ENCODE data around the gene TNFAIP6.

TNFAIP6 gene

DNA sequence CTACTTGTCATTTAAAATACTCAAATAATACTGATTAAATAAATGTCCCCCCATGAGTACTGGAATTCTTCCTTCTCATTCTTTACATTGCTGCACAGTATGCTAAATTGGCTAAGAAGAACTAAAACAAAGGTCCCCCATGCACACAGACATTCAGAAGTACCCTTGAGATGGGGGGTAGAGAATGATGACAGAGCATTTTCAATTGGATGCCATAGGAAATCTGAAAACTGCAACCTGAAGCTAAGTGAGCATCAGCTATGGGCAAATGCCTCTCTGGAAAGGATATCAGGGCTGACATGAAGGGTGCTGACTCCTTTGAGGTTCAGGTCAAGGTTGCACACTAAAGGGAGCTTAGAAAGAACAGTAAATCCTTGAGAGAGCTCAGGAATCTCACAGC is 10.1 kb upstream of the TNFAIP6 start:
- H3K27me3 Mint-ChIP-seq (ENCODE audit: low read depth), result no peaks in the 10 kb centered on the region

DNA sequence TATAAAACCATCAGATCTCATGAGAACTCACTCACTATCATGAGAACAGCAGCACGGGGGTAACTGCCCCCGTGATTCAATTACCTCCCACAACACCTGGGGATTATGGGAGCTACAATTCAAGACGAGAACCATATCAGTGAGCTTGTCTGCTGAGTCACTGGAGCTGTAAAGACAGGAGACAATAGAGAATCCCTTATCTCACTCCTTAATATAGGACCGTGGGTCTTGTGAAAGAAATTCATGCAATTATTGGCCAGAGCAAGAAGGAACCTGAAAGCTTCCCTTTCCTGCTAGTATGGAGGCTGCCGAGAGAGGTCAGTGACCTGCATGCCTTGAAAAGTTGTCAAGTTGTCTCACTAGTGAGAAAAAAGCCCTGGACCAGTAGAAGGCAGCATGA is 9.5 kb upstream of the TNFAIP6 start:
- Mint-ChIP-seq H3K27ac (no peak overlapping the region), H3K4me3 (no peak overlapping the region), H3K9me3 (no peaks in the 10 kb centered on the region), H3K27me3 (ENCODE audit: low read depth) (no peaks in the 10 kb centered on the region), H3K36me3 (ENCODE audit: low read depth) (no peaks in the 10 kb centered on the region), H3K4me1 (ENCODE audit: low read depth) (no peaks in the 10 kb centered on the region)

More for the DNA sequence above, 10.1 kb upstream of the TNFAIP6 start:
- no peak overlapping the region for H3K4me3 Mint-ChIP-seq
- H3K36me3 Mint-ChIP-seq (ENCODE audit: low read depth), result no peaks in the 10 kb centered on the region
- no peak overlapping the region for H3K27ac Mint-ChIP-seq
- no peaks in the 10 kb centered on the region for H3K4me1 Mint-ChIP-seq (ENCODE audit: low read depth)
- no peaks in the 10 kb centered on the region for H3K9me3 Mint-ChIP-seq

DNA sequence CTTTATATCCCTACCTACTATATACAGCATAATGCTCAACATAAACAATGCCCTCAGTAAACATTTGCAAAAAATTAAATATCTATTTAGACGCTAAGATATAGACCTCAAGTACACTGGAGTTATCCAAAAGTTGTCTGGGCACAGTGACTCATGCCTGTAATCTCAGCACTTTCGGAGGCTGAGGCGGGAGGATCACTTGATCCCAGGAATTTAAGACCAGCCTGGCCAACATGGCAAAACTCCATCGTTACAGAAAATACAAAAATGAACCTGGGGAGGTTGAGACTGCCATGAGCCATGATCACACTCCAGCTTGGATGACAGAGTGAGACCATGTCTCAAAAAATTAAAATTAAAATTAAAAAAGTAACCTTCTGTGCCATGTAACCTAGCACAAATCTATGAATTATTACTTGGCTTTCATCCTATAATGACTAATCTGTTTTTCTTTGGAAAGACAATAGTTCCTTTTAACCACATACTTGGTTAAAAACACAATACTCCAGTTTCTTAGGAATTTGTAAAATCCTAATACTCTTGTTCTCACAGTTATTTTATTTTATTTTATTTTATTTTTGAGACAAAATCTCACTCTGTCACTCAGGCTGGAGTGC is 6.7 kb upstream of the TNFAIP6 start:
- Mint-ChIP-seq H3K4me1 (ENCODE audit: low read depth) (no peaks in the 10 kb centered on the region), H3K9me3 (no peaks in the 10 kb centered on the region), H3K4me3 (no peak overlapping the region), H3K27ac (no peak overlapping the region), H3K27me3 (ENCODE audit: low read depth) (peaks cover 5% of the 10 kb centered on the region), H3K36me3 (ENCODE audit: low read depth) (no peaks in the 10 kb centered on the region)

DNA sequence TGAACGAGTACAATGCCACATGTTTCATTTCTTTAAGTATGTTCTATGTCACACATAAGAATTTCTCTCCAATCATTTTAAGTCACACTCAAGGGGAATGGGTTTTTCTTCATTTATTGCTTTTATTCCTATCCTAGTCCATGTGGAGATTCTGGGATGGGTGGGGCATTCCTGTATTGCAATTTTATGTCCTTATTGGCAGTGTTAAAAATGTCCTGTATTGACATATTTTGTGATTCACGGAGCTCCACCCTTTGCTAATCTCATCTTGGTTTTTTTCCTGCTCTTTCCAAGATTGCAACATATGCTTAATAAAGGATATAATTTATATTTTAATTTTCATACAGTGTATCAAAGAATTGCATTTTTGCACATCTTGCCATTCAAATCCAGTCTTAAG is 3.4 kb upstream of the TNFAIP6 start:
- no peak overlapping the region for H3K27ac Mint-ChIP-seq
- H3K9me3 Mint-ChIP-seq, result no peaks in the 10 kb centered on the region
- H3K36me3 Mint-ChIP-seq (ENCODE audit: low read depth), result no peaks in the 10 kb centered on the region
- no peak overlapping the region for H3K4me3 Mint-ChIP-seq
- H3K27me3 Mint-ChIP-seq (ENCODE audit: low read depth), result peaks cover 17% of the 10 kb centered on the region
- H3K4me1 Mint-ChIP-seq (ENCODE audit: low read depth), result no peaks in the 10 kb centered on the region

DNA sequence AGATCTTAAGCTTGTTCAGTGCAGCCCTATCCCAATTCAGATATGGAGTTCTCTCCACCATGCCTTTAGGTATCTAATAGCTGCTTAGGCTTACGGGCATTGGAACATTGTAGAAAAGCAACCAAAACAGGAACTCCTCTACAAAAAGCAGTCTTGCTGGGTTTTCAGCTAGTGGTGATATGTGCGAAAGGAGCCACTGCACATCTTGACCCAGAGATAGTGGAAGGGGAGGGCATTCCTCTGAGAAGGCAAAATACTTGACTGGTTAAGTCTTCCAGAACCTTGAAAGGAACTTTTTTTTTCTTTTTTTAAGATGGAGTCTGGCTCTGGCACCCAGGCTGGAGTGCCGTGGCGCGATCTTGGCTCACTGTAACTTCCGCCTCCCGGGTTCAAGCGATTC is 2.6 kb upstream of the TNFAIP6 start:
- H3K27ac Mint-ChIP-seq, result no peak overlapping the region
- no peaks in the 10 kb centered on the region for H3K9me3 Mint-ChIP-seq
- no peak overlapping the region for H3K4me3 Mint-ChIP-seq
- H3K36me3 Mint-ChIP-seq (ENCODE audit: low read depth), result no peaks in the 10 kb centered on the region
- H3K27me3 Mint-ChIP-seq (ENCODE audit: low read depth), result peaks cover 17% of the 10 kb centered on the region
- no peaks in the 10 kb centered on the region for H3K4me1 Mint-ChIP-seq (ENCODE audit: low read depth)

DNA sequence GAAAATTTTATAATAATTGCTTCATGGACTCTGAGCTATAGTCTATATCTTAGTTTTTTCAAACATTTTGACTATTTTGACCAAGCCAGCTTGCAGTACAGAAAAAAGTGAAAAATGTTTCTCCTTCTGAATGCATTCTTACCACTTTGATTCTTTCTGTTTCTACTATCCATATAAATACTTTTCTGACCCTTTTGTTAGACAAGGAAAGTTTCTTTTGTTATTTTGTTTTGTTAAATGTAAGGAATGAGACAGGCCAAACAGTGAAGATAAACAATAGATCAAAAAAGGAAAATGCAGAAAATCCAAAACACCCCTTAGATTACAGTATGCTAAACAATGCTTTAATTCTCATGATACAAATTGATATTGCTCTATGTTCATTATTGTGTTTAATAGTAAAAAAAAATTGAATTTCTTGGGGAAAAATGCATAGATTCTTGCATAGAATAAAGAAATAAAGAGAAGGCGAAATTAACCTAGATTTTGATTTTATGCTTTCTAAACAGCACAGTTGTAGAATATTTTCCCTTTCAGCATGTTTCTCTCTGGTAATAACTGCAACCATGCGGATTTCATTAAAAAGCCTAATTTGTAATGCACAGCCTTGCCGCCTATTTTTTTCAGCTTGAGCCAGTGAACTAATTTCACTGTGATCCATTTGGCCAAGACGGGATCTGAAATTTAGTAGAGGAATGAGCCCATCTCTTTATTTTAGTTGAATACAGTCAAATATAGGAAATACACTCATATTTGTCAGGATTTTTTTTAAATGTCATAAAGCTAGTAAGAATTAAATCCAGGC is 976 bp downstream of the TNFAIP6 start:
- Mint-ChIP-seq H3K9me3 (no peaks in the 10 kb centered on the region), H3K4me3 (no peak overlapping the region), H3K27me3 (ENCODE audit: low read depth) (peaks cover 17% of the 10 kb centered on the region), H3K27ac (no peak overlapping the region), H3K36me3 (ENCODE audit: low read depth) (no peaks in the 10 kb centered on the region), H3K4me1 (ENCODE audit: low read depth) (no peaks in the 10 kb centered on the region)

DNA sequence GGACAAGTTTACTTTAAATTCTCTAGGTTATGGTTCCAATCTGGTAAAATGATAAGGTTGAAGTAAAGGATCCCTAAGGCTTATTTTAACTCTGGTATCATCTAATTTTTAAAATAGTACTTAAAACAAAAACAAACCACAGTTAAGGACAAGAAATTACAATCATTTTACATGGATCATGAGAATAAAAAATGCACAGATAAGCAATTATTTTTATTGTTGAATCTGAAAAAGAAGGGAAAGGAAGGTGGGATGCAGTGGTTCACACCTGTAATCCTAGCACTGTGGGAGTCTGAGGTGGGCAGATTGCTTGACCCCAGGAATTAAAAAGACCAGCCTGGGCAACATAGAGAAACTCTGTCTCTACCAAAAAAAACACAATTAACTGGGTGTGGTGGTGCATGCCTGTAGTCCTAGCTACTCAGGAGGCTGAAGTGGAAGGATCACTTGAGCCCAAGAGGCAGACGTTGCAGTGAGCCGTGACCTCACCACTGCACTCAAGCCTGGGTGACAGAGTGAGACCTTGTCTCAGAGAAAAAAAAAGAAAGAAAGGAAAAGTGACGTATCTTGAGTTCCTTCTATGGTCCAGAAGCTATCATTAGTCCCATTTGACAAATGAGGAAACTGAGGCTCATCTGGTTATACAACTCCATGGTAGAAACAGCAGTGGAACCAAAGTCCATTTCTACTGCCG is 2.5 kb downstream of the TNFAIP6 start:
- Mint-ChIP-seq H3K27ac (no peak overlapping the region), H3K27me3 (ENCODE audit: low read depth) (peaks cover 17% of the 10 kb centered on the region), H3K36me3 (ENCODE audit: low read depth) (no peaks in the 10 kb centered on the region), H3K4me3 (no peak overlapping the region), H3K9me3 (no peaks in the 10 kb centered on the region), H3K4me1 (ENCODE audit: low read depth) (peaks cover 2% of the 10 kb centered on the region)

DNA sequence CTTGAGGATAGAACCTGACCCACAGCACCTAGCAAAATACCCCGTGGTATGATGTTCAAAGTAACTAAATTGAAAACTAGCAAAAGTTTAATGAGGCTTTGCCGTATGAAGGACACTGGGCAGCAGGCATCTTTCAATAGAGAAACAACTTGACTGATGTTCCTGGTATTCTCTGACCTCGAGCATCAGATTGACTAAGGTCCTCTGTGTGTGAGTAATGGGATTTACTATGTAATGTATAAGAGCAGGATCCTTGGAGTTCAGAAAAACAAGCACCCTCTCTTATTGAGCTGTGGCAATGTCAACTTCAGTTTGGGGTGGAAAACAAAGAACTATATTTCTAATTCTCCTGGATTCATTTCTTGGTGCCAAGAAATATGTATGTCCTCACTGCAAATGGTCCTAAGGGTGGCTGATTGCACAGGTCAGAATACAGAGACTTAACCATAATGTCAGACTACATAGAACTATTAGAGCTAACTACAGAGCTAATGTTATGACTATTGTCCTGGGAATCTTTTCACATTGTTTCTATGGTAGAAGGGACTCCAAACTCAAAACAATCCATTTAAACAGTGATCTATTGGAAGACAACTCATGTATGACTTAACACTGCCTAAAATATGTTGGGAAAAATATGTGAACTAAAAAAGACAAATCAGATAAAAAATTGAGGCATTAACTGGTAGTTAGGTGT is 4.4 kb downstream of the TNFAIP6 start:
- Mint-ChIP-seq H3K27ac (no peak overlapping the region), H3K4me3 (no peak overlapping the region), H3K9me3 (no peaks in the 10 kb centered on the region), H3K4me1 (ENCODE audit: low read depth) (peaks cover 2% of the 10 kb centered on the region), H3K36me3 (ENCODE audit: low read depth) (no peaks in the 10 kb centered on the region), H3K27me3 (ENCODE audit: low read depth) (peaks cover 15% of the 10 kb centered on the region)

DNA sequence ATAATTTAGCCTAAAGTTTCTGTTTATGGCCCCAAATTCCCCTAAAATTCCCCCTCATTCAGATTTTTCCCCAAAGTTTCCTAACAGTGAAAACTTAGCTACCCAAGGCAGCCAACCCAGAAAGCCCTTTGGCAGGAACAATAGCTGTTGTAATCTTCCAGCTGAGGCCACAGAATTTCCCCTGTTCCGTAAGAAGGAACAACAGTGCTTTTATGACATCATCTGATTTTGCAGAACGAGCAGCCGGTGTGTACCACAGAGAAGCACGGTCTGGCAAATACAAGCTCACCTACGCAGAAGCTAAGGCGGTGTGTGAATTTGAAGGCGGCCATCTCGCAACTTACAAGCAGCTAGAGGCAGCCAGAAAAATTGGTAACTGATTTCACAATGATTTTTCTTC is 6.3 kb downstream of the TNFAIP6 start:
- Mint-ChIP-seq H3K4me1 (ENCODE audit: low read depth) (peaks cover 2% of the 10 kb centered on the region), H3K27me3 (ENCODE audit: low read depth) (peaks cover 3% of the 10 kb centered on the region), H3K9me3 (no peaks in the 10 kb centered on the region), H3K4me3 (no peak overlapping the region), H3K27ac (no peak overlapping the region), H3K36me3 (ENCODE audit: low read depth) (no peaks in the 10 kb centered on the region)

DNA sequence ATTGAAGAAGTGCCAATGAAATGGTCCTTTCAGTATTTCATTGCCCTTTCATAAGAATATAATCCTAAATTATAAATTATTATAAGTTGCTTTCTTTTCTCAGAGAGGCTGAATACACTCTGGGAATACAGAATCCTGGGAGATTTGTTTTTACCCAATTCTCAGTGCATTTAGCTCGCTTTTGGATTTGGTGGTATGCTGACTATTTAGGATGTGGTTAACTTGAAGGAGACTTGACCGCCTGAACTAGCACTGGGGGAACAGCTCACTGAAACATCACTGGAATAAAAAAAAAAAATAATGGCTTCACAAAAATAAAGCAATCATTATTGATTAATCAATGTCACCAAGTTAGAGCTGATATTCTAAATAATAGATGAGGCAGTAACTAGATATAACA is 10.2 kb downstream of the TNFAIP6 start:
- Mint-ChIP-seq H3K4me3 (no peak overlapping the region), H3K4me1 (ENCODE audit: low read depth) (peaks cover 2% of the 10 kb centered on the region), H3K27ac (no peak overlapping the region), H3K9me3 (no peaks in the 10 kb centered on the region), H3K27me3 (ENCODE audit: low read depth) (peaks cover 12% of the 10 kb centered on the region), H3K36me3 (ENCODE audit: low read depth) (no peaks in the 10 kb centered on the region)

DNA sequence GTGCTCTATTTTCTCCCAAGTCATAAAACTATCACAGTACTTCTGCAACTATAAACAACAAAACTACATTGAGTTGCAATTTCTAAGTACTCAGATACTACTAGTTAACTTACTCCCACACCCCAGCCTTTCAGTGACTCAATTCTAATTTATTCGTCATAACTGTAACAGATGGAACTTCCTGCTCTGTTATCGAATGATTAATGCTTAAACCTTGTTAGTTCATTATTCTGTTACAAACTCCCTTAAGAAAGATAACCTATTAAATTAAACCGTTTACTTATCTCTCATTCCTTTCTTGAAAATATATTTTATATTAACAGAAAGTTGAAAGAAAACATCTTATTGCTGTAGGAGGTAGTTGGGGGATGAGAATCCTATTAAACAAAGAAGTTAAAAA is 17.0 kb downstream of the TNFAIP6 start:
- peaks cover 9% of the 10 kb centered on the region for H3K27me3 Mint-ChIP-seq (ENCODE audit: low read depth)
- H3K9me3 Mint-ChIP-seq, result no peaks in the 10 kb centered on the region
- H3K4me1 Mint-ChIP-seq (ENCODE audit: low read depth), result peaks cover 3% of the 10 kb centered on the region
- peak overlapping the region; percentile 13 for H3K27ac Mint-ChIP-seq
- H3K4me3 Mint-ChIP-seq, result no peak overlapping the region
- no peaks in the 10 kb centered on the region for H3K36me3 Mint-ChIP-seq (ENCODE audit: low read depth)

DNA sequence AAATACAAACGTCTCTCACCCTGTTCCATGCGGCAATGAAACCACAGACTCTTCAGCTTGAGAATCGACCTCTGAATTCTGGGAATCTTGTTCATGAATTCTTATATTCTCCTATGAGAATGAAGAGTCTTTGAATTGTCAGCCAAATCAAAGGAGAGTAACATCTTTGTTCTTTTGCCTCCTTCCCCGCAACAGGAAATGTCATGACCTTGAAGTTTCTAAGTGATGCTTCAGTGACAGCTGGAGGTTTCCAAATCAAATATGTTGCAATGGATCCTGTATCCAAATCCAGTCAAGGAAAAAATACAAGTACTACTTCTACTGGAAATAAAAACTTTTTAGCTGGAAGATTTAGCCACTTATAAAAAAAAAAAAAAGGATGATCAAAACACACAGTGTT is 21.8 kb downstream of the TNFAIP6 start:
- Mint-ChIP-seq H3K36me3 (ENCODE audit: low read depth) (no peaks in the 10 kb centered on the region), H3K27ac (no peak overlapping the region), H3K27me3 (ENCODE audit: low read depth) (no peaks in the 10 kb centered on the region), H3K4me3 (no peak overlapping the region), H3K9me3 (no peaks in the 10 kb centered on the region), H3K4me1 (ENCODE audit: low read depth) (peaks cover 3% of the 10 kb centered on the region)

DNA sequence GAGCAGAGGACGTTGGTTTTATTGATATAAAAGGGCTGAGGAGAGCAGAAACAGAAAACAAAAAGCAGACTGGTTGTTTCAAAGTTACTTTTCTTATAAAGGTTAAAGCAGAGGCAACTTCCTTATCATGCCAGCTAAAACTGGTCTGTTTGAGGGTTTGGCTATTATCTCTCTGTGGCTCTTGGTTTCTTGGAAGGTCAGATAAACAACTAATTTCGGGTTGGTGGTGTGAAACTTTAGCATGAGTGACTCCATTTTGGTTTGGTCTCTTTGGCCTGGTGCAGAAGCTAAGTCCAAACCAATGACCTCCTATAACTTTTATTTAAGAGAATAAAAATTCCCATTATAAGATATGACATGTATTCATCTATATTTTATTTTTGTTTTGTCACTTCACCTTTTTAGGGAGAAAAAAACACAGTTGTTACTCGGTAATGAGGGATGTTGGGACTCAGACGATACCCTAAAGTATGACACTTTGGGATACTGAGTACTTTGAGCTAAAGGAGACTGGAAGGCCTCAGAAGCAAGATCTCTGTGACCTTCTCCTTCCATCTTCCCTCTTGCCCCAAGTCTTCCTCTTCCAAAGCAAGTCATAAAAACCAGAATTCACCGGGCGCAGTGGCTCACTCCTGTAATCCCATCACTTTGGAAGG is 23.3 kb downstream of the TNFAIP6 start:
- Mint-ChIP-seq H3K4me1 (ENCODE audit: low read depth) (no peaks in the 10 kb centered on the region), H3K4me3 (no peak overlapping the region), H3K9me3 (no peaks in the 10 kb centered on the region), H3K27me3 (ENCODE audit: low read depth) (no peaks in the 10 kb centered on the region), H3K27ac (no peak overlapping the region), H3K36me3 (ENCODE audit: low read depth) (no peaks in the 10 kb centered on the region)

DNA sequence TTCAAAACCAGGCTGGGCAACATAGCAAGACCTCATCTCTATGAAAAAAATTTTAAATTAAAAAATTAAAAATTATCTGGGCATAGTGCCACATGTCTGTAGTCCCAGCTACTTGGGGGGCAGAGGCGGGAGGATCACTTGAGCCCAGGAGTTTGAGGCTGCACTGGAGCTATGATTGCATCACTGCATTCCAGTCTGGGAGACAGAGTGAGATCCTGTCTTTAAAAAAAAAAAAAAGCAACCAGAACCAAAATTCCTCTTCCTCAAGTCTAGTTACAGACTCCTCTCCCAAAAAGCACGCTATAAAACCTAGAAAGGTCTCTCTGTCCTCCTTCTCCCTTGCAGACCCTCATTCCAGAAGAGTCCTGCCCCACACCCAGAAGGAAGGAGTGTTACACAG is 23.9 kb downstream of the TNFAIP6 start:
- H3K4me1 Mint-ChIP-seq (ENCODE audit: low read depth), result no peaks in the 10 kb centered on the region
- H3K36me3 Mint-ChIP-seq (ENCODE audit: low read depth), result no peaks in the 10 kb centered on the region
- H3K27me3 Mint-ChIP-seq (ENCODE audit: low read depth), result no peaks in the 10 kb centered on the region
- H3K27ac Mint-ChIP-seq, result no peak overlapping the region
- no peak overlapping the region for H3K4me3 Mint-ChIP-seq
- H3K9me3 Mint-ChIP-seq, result no peaks in the 10 kb centered on the region

All from T-helper 1 cell treated with Interleukin-12 subunit alpha and Interleukin-12 subunit beta and Interleukin-4 antibody, amounts not matched to agents 30 μg/mL and 1 μg/mL, for 36 hours (primary cell).